Mesendoderm (in vitro differentiated cells): Measurements from ENCODE around the gene MRPS10.

ENCODE experiments used
- DNase-seq: peaks from one replicate; pipeline ENCODE4 v3.0.0; 2013
- H2AK5ac ChIP-seq: 2 replicates; pipeline ENCODE4 v1.6.1; 2013; ENCODE audit warnings: low read length, inconsistent platforms
- H2BK120ac ChIP-seq: 2 replicates; pipeline ENCODE4 v1.6.1; 2013; ENCODE audit warnings: low read depth, mild to moderate bottlenecking, low read length, moderate library complexity, mixed read lengths
- H2BK15ac ChIP-seq: replicated peaks from 2 replicates; pipeline ENCODE4 v1.6.1; 2013; ENCODE audit warnings: low read depth, mild to moderate bottlenecking, moderate library complexity
- H2BK5ac ChIP-seq: 2 replicates; pipeline ENCODE4 v1.6.1; 2013; ENCODE audit warnings: low read length, inconsistent platforms
- H3K18ac ChIP-seq: 2 replicates; pipeline ENCODE4 v1.6.1; 2013; ENCODE audit warnings: mild to moderate bottlenecking, low read length, mixed read lengths
- H3K23ac ChIP-seq: one replicate; pipeline ENCODE4 v1.6.1; 2013; ENCODE audit warnings: low read length
- H3K27ac ChIP-seq: 2 replicates; pipeline ENCODE4 v1.5.1; 2013; ENCODE audit warnings: low read depth, mild to moderate bottlenecking, inconsistent platforms, low read length, moderate library complexity
- H3K27me3 ChIP-seq: 2 replicates; pipeline ENCODE4 v1.6.1; 2013; ENCODE audit warnings: low read length, control low read depth, mild to moderate bottlenecking, inconsistent platforms; ENCODE audit not compliant: insufficient read depth, poor library complexity
- H3K36me3 ChIP-seq: 2 replicates; pipeline ENCODE4 v1.6.1; 2013; ENCODE audit warnings: low read length, inconsistent platforms; ENCODE audit not compliant: control insufficient read depth, insufficient read depth
- H3K4ac ChIP-seq: one replicate; pipeline ENCODE4 v1.6.1; 2013; ENCODE audit warnings: low read depth, mild to moderate bottlenecking, low read length, moderate library complexity
- H3K4me1 ChIP-seq: 2 replicates; pipeline ENCODE4 v1.6.1; 2013; ENCODE audit warnings: low read depth, low read length, inconsistent platforms; ENCODE audit not compliant: control insufficient read depth
- H3K4me2 ChIP-seq: 2 replicates; pipeline ENCODE4 v1.6.1; 2013; ENCODE audit warnings: low read length
- H3K4me3 ChIP-seq: 2 replicates; pipeline ENCODE4 v1.5.1; 2013; ENCODE audit warnings: mild to moderate bottlenecking, low read length
- H3K56ac ChIP-seq: one replicate; pipeline ENCODE4 v1.6.1; 2013; ENCODE audit warnings: low read length
- H3K79me1 ChIP-seq: 2 replicates; pipeline ENCODE4 v1.6.1; 2013; ENCODE audit warnings: low read length, inconsistent platforms
- H3K79me2 ChIP-seq: 2 replicates; pipeline ENCODE4 v1.6.1; 2013; ENCODE audit warnings: mild to moderate bottlenecking, low read length; ENCODE audit not compliant: control insufficient read depth, insufficient read depth
- H3K9ac ChIP-seq: 2 replicates; pipeline ENCODE4 v1.6.1; 2013; ENCODE audit warnings: low read length, inconsistent platforms
- H4K5ac ChIP-seq: one replicate; pipeline ENCODE4 v1.6.1; 2013; ENCODE audit warnings: low read length
- H4K8ac ChIP-seq: one replicate; pipeline ENCODE4 v1.6.1; 2013; ENCODE audit warnings: low read depth, mild to moderate bottlenecking, control low read depth, low read length, moderate library complexity
- WGBS: extraction: QIAGEN DNeasy Blood & Tissue Kit; methylation state at CpG from one replicate; pipeline ENCODE4 v1.1.7; 2013; ENCODE audit warnings: low lambda C conversion rate, missing lambda C conversion rate; ENCODE audit not compliant: insufficient coverage; ENCODE audit errors: extremely low coverage; 5-methylcytosine and 5-hydroxymethylcytosine counted together

Gene MRPS10

DNA sequence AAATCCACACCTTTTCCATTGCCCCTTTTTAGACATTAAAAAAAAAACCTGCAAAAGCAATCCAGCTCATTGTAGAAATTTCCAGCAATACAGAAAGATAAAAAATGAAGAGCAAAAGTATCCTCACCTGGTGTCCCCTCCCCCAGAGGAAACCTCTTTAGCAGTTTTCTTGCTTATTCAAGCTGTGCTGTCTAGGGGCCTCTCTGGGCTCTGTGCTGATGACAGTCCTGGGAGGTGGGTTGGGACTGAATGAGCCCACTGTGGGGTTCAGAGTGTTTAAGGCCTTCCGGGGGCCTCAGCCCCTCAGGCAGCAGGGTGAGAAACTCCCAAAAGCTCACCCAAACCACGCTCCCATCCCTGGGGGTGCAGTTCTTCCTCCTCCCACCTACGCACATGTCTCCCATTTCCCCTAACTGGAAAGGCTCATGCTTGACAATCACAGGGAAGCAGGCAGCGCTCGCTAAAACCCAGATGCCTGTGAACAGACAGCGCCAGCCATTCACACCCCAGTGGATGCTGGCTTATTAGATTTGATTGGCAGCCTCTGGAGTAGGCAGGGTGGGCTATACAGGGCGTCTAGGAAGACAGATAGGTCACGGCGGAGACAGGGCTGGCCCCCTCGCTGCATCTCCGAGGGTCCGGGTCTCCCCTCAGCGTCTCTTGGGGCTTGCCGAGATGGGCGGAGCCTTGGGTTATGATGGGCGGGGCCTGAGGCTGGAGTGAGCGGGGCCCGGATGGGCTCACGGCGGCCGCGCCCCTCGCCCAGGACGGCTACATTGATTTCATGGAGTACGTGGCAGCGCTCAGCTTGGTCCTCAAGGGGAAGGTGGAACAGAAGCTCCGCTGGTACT lies 39.9 kb downstream of the MRPS10 start:
- Histone ChIP-seq H3K4ac (no peak overlapping the region), H3K79me1 (no peaks in the 10 kb centered on the region), H2BK15ac (no peak overlapping the region), H4K5ac (no peak overlapping the region), H4K8ac (no peak overlapping the region), H3K9ac (peak overlapping the region; percentile 23), H3K23ac (no peak overlapping the region), H3K4me2 (peak overlapping the region; percentile 63), H3K4me3 (peak overlapping the region; percentile 2), H3K27me3 (no peaks in the 10 kb centered on the region), H3K4me1 (peaks cover 2% of the 10 kb centered on the region), H3K27ac (no peak overlapping the region), H3K79me2 (no peaks in the 10 kb centered on the region), H2AK5ac (no peak overlapping the region), H2BK120ac (no peak overlapping the region), H3K18ac (no peak overlapping the region), H3K56ac (peak overlapping the region; percentile 61), H3K36me3 (no peaks in the 10 kb centered on the region), H2BK5ac (no peak overlapping the region)
- no CpG with 5 or more reads among the region's 27 CpGs for WGBS
- DNase-seq: peak; percentile 69

GRCh38 chr6:42176981-42177380 lies 40.7 kb downstream of the MRPS10 start:
- H3K27ac ChIP-seq: no peak overlapping the region
- H2BK5ac ChIP-seq: no peak overlapping the region
- H2AK5ac ChIP-seq: no peak overlapping the region
- no peak overlapping the region for H3K56ac ChIP-seq
- no peak overlapping the region for H4K5ac ChIP-seq
- no peak overlapping the region for H3K4ac ChIP-seq
- H3K4me1 ChIP-seq: peaks cover 2% of the 10 kb centered on the region
- no peaks in the 10 kb centered on the region for H3K27me3 ChIP-seq
- no peak overlapping the region for H3K4me3 ChIP-seq
- no peak overlapping the region for H3K4me2 ChIP-seq
- H3K79me2 ChIP-seq: no peaks in the 10 kb centered on the region
- no peak overlapping the region for H3K18ac ChIP-seq
- DNase-seq: no peak
- no peaks in the 10 kb centered on the region for H3K79me1 ChIP-seq
- no peak overlapping the region for H3K9ac ChIP-seq
- H3K23ac ChIP-seq: no peak overlapping the region
- no peak overlapping the region for H2BK120ac ChIP-seq
- no peaks in the 10 kb centered on the region for H3K36me3 ChIP-seq
- no peak overlapping the region for H4K8ac ChIP-seq
- no peak overlapping the region for H2BK15ac ChIP-seq

GRCh38 chr6:42175860-42176259 lies 41.8 kb downstream of the MRPS10 start:
- H2BK120ac ChIP-seq: no peak overlapping the region
- H2AK5ac ChIP-seq: no peak overlapping the region
- no peak overlapping the region for H3K9ac ChIP-seq
- H3K36me3 ChIP-seq: no peaks in the 10 kb centered on the region
- H3K23ac ChIP-seq: no peak overlapping the region
- DNase-seq: peak; percentile 45
- H3K4me3 ChIP-seq: no peak overlapping the region
- H3K4me2 ChIP-seq: no peak overlapping the region
- no peaks in the 10 kb centered on the region for H3K79me2 ChIP-seq
- H3K4me1 ChIP-seq: peaks cover 2% of the 10 kb centered on the region
- H3K18ac ChIP-seq: no peak overlapping the region
- H3K27ac ChIP-seq: no peak overlapping the region
- H4K5ac ChIP-seq: no peak overlapping the region
- H4K8ac ChIP-seq: no peak overlapping the region
- no peak overlapping the region for H3K4ac ChIP-seq
- no peak overlapping the region for H3K56ac ChIP-seq
- no peaks in the 10 kb centered on the region for H3K79me1 ChIP-seq
- H2BK5ac ChIP-seq: no peak overlapping the region
- no peaks in the 10 kb centered on the region for H3K27me3 ChIP-seq
- no CpG with 5 or more reads among the region's 5 CpGs for WGBS
- H2BK15ac ChIP-seq: no peak overlapping the region

DNA sequence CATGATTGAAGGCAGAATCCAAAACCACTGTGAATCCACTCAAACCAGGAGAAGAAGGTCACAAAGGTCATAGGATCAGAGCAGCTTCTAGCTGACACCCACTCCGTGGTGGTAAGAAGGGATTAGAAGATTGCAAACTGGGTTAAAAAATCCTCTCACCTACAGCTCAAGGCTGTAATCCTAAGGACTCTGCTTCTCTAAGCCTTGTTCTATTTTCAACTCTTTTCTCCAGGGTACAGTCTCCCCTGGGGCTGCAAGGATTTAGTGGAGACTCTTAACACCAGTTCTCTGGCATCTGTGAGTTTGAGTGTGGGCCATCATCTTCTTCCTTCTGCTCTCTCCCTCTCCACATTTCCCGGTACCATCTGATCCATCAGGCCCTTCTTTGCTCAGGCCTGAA lies 44.6 kb downstream of the MRPS10 start, which contains the start of gene GUCA1A:
Gene GUCA1A, plus strand, starts transcription at position 264 of the 400 bp plus-strand sequence. CDS start 250 bp downstream, outside the sequence.
- H3K27ac ChIP-seq: no peak within 1 kb of the TSS
- no peak within 1 kb of the TSS for H3K9ac ChIP-seq
- H3K4ac ChIP-seq: no peak within 1 kb of the TSS
- H3K4me3 ChIP-seq: no peak within 1 kb of the TSS
- no peaks in the 10 kb centered on the region for H3K79me2 ChIP-seq
- no peaks in the 10 kb centered on the region for H3K27me3 ChIP-seq
- no peak within 1 kb of the TSS for H2AK5ac ChIP-seq
- H4K8ac ChIP-seq: no peak within 1 kb of the TSS
- H4K5ac ChIP-seq: no peak within 1 kb of the TSS
- H2BK5ac ChIP-seq: no peak within 1 kb of the TSS
- no peak within 1 kb of the TSS for H3K4me2 ChIP-seq
- no peak for DNase-seq
- H3K56ac ChIP-seq: no peak within 1 kb of the TSS
- WGBS: no CpG with 5 or more reads among the region's 2 CpGs
- peaks cover 2% of the 10 kb centered on the region for H3K4me1 ChIP-seq
- H3K23ac ChIP-seq: no peak within 1 kb of the TSS
- H2BK120ac ChIP-seq: no peak within 1 kb of the TSS
- no peaks in the 10 kb centered on the region for H3K79me1 ChIP-seq
- no peaks in the 10 kb centered on the region for H3K36me3 ChIP-seq
- no peak within 1 kb of the TSS for H3K18ac ChIP-seq
- H2BK15ac ChIP-seq: no peak within 1 kb of the TSS

- H3K36me3 ChIP-seq: no peaks in the 10 kb centered on the region
- H3K4me3 ChIP-seq: no peak overlapping the region
- no peak overlapping the region for H3K27ac ChIP-seq
- no peaks in the 10 kb centered on the region for H3K79me1 ChIP-seq
- no peak overlapping the region for H2BK5ac ChIP-seq
- no peak overlapping the region for H3K9ac ChIP-seq
- H4K5ac ChIP-seq: no peak overlapping the region
- H3K79me2 ChIP-seq: no peaks in the 10 kb centered on the region
- WGBS: no CpG with 5 or more reads among the region's 7 CpGs
- no peak overlapping the region for H3K23ac ChIP-seq
- H2AK5ac ChIP-seq: no peak overlapping the region
- no peaks in the 10 kb centered on the region for H3K27me3 ChIP-seq
- no peak overlapping the region for H4K8ac ChIP-seq
- H3K4ac ChIP-seq: no peak overlapping the region
- no peak overlapping the region for H2BK120ac ChIP-seq
- no peak for DNase-seq
- no peaks in the 10 kb centered on the region for H3K4me1 ChIP-seq
- no peak overlapping the region for H3K4me2 ChIP-seq
- H3K56ac ChIP-seq: no peak overlapping the region
- no peak overlapping the region for H2BK15ac ChIP-seq
- H3K18ac ChIP-seq: no peak overlapping the region
Measured at GRCh38 chr6:42171813-42172581, 45.7 kb downstream of the MRPS10 start.
